ENCODE results near the gene CALM3.

The CALM3 gene

GRCh38 chr19:46599716-46600373 lies 1.3 kb upstream of the CALM3 start:
- DNase-seq (ENCODE audit: low spot score) = no peak

DNA sequence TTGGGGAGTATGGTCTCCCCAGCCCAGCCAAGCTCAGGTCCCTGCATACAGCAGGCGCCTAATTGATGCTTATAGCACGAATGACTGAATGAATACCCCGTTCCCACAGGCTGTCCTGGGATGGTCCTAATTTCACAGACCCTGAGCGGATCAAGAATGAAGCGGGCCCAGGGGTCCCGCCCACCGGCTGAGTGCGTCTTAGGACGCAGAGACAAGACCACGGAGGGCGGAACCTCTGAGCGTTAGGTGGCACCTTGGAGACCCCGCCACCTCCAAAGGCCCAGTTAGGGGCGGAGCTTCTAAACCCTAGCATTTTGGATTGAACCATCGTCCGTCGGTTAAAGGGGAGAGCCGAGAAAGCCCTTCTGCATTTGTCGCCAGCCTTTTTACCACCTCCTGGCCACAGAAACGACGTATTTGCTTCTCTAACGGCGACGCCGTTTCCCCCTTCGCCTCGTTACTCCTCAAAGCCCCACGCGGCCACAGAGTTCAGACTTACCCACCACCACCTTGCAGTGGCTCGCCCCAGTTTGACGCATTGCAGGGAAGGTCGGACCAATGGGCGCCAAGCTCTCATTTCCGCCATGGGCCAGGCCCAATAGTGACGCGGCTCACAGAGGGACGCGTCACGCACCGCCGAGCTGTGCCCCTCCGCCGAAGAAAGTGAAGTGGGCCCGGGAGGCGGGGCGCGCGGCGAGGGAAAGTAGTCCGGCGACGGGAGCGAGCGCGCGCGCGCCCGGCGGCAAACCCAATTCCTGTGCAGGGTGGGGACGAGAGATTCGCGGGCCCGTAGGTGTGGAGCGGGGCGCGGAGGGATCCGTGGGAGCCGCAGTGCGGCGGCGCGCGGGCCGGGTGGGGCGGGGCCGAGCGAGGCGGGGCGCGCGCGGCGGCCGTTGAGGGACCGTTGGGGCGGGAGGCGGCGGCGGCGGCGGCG lies 479 bp upstream of the CALM3 start:
- DNase-seq (ENCODE audit: low spot score) = peak; percentile 99

GRCh38 chr19:46602392-46603194 lies 1.5 kb downstream of the CALM3 start:
- DNase-seq (ENCODE audit: low spot score) = peak; percentile 51

- no peak for DNase-seq (ENCODE audit: low spot score)
These were observed 2.1 kb downstream of the CALM3 start for GRCh38 chr19:46603195-46603637.

DNA sequence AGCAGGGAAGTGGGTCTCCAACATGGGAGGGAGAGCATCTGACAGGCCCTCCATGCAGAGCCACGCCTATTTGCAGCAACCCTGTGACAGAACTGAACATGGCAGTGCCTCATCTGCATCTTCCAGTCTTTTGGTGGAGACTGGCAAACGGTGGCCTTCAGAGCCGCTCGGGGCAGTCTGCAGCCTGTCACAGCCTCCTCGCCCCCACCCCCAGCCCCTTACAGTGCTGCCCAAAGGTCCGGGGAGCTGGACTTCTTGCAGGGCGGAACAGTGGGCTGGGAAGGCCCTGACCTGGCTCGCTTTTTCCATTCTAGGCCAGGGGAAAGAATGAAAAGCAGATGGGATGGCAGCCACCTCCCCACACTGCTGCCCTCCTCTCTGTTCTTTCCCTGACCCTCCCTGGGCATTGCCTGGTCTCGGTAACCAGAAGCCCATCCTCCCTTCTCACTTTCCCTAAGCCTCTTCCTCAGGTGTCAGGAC lies 2.7 kb downstream of the CALM3 start:
- no peak for DNase-seq (ENCODE audit: low spot score)

DNA sequence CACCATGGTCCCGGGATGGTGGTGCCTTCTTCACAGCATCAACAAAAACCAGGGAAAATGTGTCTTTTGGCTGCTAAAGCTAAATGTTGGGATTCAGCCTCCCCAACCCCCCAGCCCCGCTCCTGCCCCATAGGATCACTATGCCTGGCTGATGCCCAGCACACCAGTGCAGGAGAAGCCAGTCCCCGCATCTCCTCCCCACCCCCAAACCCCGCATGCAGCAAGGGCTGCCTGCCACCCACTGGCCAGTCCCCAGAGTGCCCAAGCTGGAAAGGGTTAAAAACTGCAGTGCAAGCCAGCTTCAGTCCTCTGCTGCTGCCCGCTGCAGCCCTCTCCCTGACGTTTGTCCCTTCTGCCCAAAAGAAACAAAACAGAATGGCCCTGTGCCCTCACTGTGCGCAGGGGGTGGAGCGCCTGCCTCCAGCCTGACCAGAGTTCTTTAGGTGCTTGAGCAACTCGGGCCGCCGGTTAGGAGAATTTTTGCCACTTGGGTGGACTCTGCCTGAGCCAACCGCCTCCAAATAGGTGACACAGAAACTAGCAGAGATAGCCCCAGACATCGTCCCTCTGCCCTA lies 3.7 kb downstream of the CALM3 start:
- no peak for DNase-seq (ENCODE audit: low spot score)

- no peak for DNase-seq (ENCODE audit: low spot score)
These were observed 4.3 kb downstream of the CALM3 start for GRCh38 chr19:46605356-46605821.

- no peak for DNase-seq (ENCODE audit: low spot score)
These were observed 4.9 kb downstream of the CALM3 start for GRCh38 chr19:46606019-46606418.

- DNase-seq (ENCODE audit: low spot score) = no peak
These were observed 5.7 kb downstream of the CALM3 start for GRCh38 chr19:46606681-46607447.

DNA sequence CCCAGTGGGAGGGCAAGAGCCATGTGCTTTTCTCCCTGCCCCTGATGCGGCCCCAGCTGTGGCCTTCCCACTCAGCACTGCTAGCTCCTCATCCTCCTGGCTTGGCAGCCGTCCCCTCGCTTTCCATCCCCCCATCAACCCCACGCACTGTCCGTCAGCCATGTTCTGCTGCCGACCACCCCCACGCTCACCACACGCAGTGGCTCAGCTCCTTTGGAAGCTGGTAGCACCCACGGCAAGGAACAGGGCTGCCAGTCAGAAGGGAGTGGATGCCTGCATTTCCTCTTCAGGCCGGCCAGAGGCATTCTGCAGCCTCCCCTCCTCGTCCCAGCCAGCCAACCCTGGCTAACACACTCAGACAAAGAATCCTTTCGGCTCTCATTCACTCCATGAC lies 6.3 kb downstream of the CALM3 start:
- no peak for DNase-seq (ENCODE audit: low spot score)

DNA sequence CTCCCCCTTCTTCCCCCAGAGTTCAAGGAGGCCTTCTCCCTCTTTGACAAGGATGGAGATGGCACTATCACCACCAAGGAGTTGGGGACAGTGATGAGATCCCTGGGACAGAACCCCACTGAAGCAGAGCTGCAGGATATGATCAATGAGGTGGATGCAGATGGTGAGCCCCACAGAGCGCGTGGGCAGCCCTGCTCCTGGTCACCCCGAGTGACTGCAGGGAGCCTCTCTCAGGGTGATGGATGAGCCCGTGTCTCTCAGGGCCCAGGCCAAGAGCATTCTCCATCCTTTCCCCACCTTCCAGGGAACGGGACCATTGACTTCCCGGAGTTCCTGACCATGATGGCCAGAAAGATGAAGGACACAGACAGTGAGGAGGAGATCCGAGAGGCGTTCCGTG lies 7.0 kb downstream of the CALM3 start:
- DNase-seq (ENCODE audit: low spot score) = no peak

DNA sequence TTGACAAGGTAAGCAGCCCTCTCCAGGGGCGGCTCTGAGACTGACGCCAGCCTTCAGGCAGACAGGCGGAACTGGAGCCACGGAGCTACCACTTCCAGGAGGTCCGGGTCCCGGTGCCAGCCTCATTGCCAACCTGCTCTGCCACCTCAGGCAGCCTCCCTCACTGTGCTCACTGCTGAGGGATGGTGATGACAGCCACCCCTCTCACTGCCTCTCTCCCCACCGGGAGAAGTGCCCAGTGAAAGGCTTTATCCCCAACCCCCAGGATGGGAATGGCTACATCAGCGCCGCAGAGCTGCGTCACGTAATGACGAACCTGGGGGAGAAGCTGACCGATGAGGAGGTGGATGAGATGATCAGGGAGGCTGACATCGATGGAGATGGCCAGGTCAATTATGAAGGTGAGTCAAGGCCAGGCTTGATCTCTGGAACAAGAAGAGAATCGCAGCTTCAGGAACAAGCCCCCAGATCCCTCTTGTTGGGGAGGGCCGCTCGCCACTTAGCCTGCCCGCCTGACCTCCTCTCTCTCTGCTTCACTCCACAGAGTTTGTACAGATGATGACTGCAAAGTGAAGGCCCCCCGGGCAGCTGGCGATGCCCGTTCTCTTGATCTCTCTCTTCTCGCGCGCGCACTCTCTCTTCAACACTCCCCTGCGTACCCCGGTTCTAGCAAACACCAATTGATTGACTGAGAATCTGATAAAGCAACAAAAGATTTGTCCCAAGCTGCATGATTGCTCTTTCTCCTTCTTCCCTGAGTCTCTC lies 7.6 kb downstream of the CALM3 start:
- no peak for DNase-seq (ENCODE audit: low spot score)

GRCh38 chr19:46609511-46610412 lies 8.6 kb downstream of the CALM3 start:
- no peak for DNase-seq (ENCODE audit: low spot score)

GRCh38 chr19:46610413-46610775 lies 9.3 kb downstream of the CALM3 start:
- DNase-seq (ENCODE audit: low spot score) = no peak

- DNase-seq (ENCODE audit: low spot score) = peak; percentile 25
These were observed 10.0 kb downstream of the CALM3 start for GRCh38 chr19:46610851-46611770.

- peak; percentile 3 for DNase-seq (ENCODE audit: low spot score)
These were observed 10.6 kb downstream of the CALM3 start for GRCh38 chr19:46611776-46612175.

DNA sequence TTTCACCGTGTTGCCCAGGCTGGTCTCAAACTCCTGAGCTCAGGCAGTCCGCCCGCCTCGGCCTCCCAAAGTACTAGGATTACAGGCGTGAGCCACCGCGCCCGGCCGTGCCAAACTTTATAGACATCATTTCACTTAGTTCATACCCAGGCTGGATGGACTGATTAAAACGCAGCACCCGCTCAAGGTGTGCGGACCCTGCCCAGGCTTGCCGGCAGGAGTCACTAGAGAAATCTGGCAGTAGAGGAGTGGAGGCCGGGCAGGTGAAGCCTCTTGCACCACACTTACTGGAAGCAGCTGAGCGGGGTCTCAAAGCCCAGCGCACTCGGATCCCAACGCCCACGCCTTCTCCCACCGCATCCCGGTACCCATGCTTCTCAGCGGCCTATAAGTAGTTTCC lies 12.4 kb downstream of the CALM3 start:
- DNase-seq (ENCODE audit: low spot score) = no peak

DNA sequence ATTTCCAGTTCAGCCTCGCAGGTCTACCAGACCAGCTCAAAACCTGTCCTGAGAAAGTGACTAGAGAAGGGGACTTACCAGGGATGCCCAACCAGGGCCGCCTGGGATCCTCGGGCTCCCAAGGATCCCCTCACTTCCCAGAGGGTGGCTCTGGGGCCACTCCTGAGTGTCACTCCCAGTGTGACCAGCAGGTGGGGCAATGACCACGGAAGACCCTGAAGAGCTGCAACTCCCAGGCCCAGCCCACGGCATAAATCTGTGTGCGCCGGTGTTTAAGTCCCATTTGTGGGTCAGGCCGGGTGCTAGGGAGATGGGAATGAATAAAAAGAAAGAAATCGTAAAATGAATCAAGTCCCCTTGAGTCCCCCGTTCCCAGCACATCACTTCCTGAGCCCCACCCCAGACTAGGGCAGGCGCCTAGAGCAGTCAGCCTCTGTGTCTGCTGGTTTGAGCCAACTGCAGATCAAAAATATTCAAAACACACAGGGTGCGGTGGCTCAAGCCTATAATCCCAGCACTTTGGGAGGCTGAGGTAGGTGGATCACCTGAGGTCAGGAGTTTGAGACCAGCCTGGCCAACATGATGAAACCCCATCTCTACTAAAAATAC lies 13.1 kb downstream of the CALM3 start:
- DNase-seq (ENCODE audit: low spot score) = peak; percentile 89

All from GM03348 (cell line).